Activated T-cell treated with anti-CD3 and anti-CD28 coated beads, Interleukin-2, amount 50 U/mL, for 1 hour (primary cell): Measurements from ENCODE around the gene ISG20.

Experiments
- DNase-seq: peaks from one replicate; pipeline ENCODE4 v3.0.0-alpha.2; 2020

Gene ISG20

GRCh38 chr15:88638626-88639372, at the start of gene ISG20:
Gene ISG20, plus strand, starts transcription at chr15:88639016. Its CDS starts 351 bp downstream, at chr15:88639367.
- DNase-seq = peak; percentile 95

GRCh38 chr15:88590759-88591158, 48.1 kb upstream of the ISG20 start:
- DNase-seq = no peak

GRCh38 chr15:88591384-88591783, 47.4 kb upstream of the ISG20 start:
- no peak for DNase-seq

DNA sequence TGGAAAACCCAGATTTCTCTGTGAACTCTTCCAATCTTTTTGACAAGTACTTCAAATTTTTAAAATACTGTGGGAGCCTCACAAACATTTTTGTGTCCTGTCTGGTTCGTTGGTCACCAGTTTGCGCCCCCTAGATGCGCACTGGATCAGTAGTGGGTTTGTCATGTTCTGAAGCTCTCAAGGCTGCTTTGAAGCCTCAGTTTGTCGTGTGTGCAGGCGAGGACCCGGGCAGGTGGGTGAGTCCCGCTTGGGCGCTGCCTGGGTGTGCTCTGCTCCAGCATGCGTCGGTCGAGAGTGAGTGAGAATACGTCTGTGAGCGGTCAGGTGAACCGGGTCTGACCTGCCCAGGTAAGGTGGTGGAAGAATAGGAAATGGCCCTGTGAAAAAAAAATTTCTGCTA, 34.9 kb upstream of the ISG20 start:
- DNase-seq = no peak

GRCh38 chr15:88604381-88605188, 34.2 kb upstream of the ISG20 start:
- DNase-seq = no peak

DNA sequence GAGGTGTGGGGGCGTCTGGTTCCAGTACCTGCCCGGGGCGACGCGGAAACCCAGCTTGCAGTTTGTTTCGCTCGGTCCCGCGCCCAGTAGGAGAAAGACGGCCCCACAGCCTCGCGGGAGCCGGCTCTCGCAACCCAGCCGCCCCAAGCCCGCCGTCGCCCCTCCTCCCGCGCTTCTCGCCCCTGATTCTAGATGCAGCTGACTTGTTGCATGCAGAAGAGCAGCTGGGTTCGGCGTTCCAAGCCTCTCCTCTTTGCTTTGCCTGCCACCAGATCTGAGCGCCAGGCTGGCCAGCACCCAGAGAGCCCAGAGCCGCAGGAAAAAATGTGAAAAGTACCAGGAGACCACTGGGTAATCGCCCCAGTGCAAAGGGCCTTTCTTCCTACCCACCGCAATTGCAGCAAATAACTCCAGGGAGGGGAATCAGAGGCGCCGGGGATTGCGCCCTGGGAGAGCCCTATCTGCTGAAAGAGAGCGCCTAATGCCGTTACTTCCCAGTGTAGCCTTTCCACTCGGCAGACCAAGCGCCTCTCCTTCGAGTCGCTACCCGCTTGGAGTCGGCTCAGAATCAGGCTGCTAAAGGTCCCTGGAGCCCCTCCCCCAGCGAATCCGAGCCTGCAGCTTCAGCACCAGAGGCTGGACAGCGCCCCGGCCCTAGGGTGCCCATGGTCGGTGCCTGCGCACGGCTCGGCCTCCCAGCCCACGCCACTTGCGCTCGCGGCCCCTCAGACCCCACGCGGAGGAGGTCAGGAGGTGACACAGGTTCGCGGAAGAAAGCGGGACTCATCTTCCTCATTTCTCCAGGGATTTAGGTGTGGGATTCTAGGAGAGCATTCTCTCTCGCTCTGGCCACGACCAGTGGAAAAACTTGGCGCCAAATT, 33.4 kb upstream of the ISG20 start:
- DNase-seq = peak; percentile 57

DNA sequence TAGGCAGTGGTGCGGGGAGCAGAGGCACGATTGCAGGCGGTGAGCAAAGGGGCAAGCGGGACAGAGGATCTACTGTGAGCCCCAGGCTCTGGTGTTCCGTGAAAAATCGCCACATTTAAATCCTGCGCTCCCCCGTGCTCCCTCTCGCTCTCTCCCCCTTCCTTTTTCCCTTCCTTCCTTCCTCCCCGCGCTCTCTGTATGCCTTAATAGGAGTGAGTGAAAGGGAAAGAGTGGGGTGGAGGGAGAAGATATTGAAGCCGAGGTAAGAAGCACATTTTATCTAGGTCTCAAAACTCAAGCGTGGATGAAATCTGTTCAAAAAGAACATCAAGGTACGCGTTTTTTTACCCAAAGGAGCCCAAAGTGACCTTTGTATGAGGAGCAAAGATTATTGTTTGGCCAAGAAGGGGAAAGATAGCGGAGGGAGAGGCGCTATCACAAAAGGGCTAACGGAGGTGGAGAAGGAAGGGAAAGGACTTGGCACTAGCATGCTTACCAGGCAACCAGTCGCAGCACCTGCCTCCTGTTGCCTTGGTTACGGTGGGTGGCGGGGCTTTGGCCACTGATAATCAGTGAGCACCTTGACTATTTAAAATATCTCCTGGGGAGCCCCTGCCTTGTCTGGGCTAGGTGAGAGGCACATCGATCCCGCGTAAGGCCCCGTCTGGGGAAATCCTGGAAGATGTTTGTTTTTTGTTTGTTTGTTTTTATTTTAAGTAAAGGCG, 32.6 kb upstream of the ISG20 start:
- DNase-seq = no peak

- DNase-seq = no peak
Observed at GRCh38 chr15:88607951-88608350, 30.9 kb upstream of the ISG20 start.

GRCh38 chr15:88608607-88609181, 30.1 kb upstream of the ISG20 start:
- no peak for DNase-seq

GRCh38 chr15:88609344-88610090, 29.3 kb upstream of the ISG20 start:
- DNase-seq = no peak

GRCh38 chr15:88610701-88611231, 28.1 kb upstream of the ISG20 start:
- DNase-seq = no peak

- no peak for DNase-seq
Observed at GRCh38 chr15:88612186-88612796, 26.5 kb upstream of the ISG20 start.

DNA sequence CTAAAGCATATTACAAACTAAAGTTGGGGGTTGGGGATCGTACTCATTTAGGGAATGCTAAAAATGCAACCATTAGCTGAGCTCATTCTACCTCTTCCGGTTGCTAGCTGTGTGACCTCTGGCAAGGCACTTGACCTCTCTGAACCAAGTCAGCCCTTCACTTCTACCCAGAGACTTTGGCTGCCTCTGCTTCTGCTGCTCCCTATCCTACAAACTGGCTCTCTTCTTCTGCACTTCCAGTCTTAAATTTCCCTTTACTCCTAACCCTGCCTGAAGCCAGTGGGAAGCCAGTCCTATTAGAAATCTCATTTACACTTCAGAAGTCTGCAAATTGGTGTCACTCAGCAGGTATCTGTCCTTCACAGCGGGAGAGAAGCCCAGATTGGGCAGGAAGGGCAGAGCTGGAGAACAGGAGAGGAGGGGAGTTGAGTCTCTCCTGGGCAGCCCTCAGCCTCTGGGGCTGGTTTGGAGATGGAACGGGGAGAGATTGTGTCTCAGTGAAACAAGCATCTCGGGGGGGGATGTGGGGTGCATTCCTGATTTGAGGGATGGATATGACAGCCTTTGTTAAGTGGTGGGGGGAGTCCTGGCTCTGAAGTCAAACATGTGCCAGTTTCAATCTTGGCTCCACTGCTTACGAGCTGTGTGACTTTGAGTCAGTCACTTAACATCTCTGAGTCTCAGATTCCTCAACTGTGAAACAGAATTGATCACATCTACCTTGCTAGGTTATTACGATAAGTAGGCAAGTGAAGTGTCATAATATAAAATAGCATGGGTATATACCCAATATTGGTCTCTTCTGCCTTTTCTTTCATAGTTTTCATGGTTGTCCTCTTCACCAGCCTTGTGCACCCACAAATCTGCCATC, 25.5 kb upstream of the ISG20 start:
- DNase-seq = no peak

DNA sequence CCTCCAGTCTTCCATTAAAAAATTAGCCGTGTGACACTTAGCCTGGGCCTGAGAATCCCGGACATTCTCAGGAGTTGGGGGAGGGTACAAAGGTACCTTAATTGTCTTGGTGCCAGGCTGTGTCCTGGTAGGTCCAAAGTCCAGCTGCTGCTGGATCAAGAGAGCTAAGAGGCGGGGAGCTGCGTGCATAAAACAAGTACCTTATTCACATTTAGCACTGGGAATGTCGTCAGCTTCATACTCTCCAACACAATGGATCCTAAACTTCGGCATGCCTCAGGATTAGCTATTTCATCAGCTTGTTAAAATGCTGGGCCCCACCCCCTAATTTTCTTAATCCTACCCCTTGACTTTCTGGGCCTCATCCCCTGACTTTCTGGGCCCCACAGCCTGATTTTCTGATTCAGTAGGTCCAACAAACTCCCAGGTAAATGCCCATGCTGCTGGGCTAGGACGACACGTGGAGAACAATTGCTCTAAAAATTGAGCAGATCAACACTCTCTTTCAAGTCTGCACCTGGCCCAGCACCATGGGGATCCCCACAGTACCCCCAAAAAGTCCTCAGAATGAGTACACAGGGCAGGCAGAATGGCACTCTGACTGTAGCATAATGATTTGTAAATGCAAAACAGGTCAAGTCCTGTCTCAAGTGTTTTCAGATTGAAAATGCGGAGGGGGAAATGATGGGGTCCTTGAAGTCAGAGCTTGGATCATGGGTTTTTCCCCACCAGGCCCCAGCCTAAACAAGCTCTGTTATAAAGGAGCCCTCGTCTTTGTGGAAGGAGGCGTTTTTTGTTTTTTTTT, 23.3 kb upstream of the ISG20 start:
- no peak for DNase-seq

DNA sequence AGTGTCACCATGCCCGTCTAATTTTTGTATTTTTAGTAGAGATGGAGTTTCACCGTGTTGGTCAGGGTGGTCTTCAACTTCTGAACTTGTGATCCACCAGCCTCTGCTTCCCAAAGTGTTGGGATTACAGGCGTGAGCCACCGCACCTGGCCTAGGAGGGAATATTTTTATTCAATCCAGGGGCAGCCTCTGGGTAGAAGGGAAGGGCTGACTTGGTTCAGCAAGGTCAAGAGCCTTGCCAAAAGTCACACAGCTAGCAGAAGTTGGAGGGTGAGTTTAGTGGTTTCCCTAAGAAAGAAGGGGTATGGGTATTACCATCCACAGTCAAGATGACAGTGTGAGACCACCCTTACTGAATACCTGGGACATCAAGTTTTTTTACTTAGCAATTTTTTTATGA, 22.6 kb upstream of the ISG20 start:
- DNase-seq = no peak

DNA sequence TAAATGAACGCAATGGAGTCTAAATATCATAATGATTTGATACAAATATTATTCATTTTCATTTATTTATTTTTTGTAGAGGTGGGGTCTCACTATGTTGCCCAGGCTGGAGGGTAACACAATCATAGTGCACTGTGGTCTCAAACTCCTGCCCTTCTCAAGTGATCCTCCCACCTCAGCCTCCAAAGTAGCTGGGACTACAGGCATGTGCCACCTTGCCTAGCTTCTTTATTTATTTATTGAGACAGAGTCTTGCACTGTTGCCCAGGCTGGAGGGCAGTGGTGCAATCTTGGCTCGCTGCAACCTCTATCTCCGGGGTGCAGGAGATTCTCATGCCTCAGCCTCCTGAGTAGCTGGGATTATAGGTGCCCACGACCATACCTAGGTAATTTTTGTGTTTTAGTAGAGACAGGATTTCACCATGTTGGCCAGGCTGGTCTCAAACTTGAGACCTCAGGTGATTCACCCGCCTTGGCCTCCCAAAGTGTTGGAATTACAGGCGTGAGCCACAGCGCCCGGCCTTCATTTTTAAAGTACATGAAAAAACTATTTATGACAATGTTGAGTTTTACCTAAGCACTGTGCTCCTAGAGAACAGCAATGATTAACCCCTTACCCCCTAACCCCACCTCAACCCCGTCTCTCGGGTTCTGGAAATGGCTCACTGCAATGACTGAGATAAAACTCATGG, 21.6 kb upstream of the ISG20 start:
- DNase-seq = no peak

GRCh38 chr15:88617790-88618189, 21.0 kb upstream of the ISG20 start:
- DNase-seq = no peak

GRCh38 chr15:88618686-88619085, 20.1 kb upstream of the ISG20 start:
- no peak for DNase-seq
